GM18907 (cell line): ENCODE results near the gene DOCK7.
"Not testable (repeated sequence)": the region's sequence is repeated elsewhere in the genome, so short reads cannot be mapped to it uniquely, and the experiment has no call there.

Source experiments
- ATAC-seq: cut with Tn5 transposase; IDR thresholded peaks from one replicate; pipeline ENCODE4 v1.9.1; 2021; ENCODE audit warnings: mild to moderate bottlenecking, moderate library complexity; ENCODE audit not compliant: unreplicated experiment

DOCK7 gene, protein sequence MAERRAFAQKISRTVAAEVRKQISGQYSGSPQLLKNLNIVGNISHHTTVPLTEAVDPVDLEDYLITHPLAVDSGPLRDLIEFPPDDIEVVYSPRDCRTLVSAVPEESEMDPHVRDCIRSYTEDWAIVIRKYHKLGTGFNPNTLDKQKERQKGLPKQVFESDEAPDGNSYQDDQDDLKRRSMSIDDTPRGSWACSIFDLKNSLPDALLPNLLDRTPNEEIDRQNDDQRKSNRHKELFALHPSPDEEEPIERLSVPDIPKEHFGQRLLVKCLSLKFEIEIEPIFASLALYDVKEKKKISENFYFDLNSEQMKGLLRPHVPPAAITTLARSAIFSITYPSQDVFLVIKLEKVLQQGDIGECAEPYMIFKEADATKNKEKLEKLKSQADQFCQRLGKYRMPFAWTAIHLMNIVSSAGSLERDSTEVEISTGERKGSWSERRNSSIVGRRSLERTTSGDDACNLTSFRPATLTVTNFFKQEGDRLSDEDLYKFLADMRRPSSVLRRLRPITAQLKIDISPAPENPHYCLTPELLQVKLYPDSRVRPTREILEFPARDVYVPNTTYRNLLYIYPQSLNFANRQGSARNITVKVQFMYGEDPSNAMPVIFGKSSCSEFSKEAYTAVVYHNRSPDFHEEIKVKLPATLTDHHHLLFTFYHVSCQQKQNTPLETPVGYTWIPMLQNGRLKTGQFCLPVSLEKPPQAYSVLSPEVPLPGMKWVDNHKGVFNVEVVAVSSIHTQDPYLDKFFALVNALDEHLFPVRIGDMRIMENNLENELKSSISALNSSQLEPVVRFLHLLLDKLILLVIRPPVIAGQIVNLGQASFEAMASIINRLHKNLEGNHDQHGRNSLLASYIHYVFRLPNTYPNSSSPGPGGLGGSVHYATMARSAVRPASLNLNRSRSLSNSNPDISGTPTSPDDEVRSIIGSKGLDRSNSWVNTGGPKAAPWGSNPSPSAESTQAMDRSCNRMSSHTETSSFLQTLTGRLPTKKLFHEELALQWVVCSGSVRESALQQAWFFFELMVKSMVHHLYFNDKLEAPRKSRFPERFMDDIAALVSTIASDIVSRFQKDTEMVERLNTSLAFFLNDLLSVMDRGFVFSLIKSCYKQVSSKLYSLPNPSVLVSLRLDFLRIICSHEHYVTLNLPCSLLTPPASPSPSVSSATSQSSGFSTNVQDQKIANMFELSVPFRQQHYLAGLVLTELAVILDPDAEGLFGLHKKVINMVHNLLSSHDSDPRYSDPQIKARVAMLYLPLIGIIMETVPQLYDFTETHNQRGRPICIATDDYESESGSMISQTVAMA (N-terminal part only)

DNA sequence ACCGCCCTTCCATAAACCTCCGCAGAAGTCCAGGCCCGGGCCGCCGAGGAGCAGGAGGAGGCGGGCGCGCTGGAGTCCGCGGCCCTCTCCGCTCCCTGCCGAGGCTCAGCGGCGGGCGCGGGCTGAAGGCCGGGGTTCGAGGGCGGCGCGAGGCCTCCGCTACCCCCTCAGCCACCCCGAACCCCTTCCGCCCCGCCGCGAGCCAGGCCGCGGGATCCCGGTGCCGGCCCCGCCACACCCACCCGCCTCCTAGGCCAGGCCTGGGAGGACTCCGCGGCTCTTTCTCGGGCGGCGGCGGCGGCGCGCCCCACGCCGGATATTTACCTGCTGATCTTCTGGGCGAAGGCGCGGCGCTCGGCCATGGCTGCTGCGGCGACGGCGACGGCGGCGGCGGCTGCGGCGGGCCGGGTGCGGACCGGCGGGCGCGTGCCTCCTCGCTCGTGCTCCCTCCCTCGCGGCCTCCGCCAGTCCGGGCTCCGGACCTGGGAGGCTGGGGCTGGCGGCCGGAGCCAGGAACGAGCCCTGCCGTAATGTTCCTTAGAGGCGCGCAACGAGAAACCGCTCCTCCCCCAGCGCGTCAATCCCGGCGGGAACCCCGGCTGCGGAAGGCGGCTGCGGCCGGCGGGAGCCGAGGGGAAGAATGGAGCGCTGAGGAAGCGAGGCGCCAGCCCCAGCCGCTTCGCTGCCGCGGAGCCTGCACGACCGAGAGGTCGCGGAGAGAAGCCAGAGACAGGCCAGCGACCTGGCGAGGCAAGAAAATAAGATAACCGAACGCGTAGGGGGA, at the start of gene DOCK7:
Gene DOCK7, minus strand, starts transcription at position 484 of the 784 bp plus-strand sequence. Its CDS starts 122 bp downstream, at position 362.
- peak; percentile 84 for ATAC-seq

DNA sequence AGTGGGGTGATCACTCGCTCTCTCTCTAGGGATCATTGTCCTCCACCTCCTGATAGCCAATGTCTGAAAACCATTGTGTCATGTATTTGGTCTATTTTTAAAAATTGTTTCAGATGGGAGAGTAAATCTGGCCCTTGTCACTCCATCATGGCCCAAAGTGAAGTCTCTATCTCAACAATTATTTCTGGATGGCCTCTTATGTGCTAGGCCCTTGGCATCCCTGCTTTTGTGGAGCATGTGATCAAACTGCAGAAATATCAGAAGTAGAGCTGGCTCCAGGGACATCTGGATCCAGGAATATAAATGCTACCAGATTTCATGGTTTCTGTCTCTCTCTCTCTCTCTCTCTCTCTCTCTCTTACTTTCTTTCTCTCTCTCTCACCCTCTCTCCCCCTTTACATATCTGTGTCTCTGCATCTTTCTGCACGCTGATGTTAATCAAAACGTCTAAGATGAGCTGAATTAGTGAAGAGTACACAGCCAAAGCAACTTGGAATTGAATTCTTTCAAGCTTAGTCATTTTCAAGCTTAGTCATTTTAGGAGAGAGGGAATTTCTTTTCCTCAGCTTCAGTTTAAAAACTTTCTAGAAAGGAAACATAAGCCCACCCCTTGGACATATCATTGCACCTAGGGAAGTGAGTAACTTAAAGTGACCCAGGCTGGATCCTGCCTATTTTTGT, 47.4 kb upstream of the DOCK7 start:
- no peak for ATAC-seq

DNA sequence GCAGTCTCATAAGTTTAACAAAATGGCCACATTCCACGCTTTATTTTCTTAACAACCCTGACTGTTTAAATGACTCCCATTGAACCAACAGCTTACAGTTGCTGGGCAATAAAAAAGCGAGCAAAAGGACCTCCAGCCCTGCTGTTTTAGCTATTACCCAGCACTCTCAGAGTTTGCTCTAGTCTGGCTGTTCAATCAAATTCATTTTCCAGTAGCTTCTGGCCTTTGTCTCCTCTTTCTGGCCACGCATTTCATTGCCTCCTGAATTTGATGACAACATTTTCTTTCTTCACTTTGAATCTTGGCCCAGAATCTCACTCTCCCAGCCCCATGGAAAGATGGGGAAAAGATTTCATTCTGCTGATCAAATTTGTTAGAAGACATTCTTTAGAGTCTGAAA, 44.1 kb upstream of the DOCK7 start:
- no peak for ATAC-seq

- ATAC-seq = no peak
Observed at GRCh38 chr1:62728963-62729362, 40.8 kb upstream of the DOCK7 start.

- no peak for ATAC-seq
Observed at GRCh38 chr1:62727656-62728407, 39.6 kb upstream of the DOCK7 start.

- no peak for ATAC-seq
Observed at GRCh38 chr1:62726011-62726442, 37.8 kb upstream of the DOCK7 start.

DNA sequence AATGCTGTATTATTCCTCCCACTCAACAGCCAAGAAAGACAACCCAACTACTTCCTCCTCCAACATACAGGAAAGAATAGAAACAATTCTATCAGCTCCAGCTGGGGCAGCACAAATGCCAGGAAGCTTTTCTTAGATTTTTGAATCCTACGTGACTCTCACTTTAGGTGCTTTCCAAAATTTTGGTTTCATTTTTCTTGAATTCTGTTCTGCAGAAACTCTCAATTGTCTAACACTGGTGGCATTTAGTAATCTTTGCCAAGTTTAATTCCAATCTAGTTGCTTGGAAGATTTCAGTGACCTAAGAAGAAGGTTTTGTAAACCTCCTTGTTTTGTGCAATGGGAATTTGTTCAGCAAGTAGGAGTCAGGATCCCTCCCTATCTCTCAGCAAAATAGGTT, 37.1 kb upstream of the DOCK7 start:
- no peak for ATAC-seq

- ATAC-seq = no peak
Observed at GRCh38 chr1:62724430-62724829, 36.2 kb upstream of the DOCK7 start.

DNA sequence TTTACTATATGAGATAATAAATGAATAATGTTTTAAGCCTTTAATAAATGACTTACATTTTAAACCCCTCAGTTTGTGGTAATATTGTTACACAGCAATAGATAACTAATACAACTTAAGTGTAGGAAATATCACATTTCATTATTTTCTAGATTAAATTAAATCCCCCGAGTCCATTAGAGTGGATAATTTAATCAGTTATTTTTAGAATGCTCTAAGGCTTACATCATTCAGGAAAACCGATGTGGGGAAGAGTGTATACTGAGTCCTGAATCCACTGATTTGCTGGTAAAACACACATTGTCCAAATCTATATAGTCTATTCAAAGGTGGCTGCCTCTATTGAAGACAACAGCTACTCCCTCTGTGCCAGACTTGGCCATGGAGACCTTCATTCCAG, 35.7 kb upstream of the DOCK7 start:
- no peak for ATAC-seq

DNA sequence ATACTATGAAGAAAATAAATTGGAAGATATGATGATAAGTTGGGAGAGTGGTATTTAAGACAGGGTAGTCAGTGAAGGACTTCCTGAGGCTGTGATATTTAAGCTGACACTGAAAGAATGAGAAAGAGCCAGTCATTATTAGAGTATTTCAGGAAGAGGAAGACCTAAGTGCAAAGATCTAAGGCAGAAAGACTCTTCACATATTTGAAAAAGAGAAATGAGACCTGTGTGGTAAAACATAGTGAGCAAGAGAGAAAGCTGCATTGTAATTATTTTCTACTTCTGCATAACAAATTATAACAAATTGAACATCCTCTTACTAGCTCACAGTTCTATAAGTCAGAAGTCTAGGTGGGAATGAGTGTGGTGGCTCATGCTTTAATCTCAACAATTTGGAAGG, 34.6 kb upstream of the DOCK7 start:
- peak; percentile 78 for ATAC-seq

GRCh38 chr1:62720946-62721554, 32.9 kb upstream of the DOCK7 start:
- no peak for ATAC-seq

- not testable (repeated sequence) for ATAC-seq
Observed at GRCh38 chr1:62718400-62718799, 30.2 kb upstream of the DOCK7 start.

- no peak for ATAC-seq
Observed at GRCh38 chr1:62717483-62717882, 29.3 kb upstream of the DOCK7 start.

DNA sequence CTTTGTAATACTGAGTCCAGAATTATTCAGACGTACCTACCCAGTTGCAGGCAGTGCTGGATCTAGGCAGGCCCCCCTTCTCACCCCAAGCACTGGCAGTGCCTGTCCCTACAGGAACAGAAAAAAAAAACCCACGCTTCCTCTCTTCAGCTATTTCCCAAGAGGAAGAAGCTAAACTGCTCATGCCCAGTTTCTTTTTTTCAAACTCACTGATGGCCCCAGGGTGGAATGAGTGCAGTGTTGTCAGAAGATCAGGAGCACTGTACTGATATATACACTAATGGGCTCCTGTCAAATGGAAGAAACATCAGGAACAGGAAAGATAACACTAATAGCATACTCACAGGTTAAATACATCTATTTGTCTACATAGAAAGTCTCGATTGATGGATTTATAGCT, 28.2 kb upstream of the DOCK7 start:
- ATAC-seq = no peak

GRCh38 chr1:62712336-62713243, 24.4 kb upstream of the DOCK7 start:
- no peak for ATAC-seq

DNA sequence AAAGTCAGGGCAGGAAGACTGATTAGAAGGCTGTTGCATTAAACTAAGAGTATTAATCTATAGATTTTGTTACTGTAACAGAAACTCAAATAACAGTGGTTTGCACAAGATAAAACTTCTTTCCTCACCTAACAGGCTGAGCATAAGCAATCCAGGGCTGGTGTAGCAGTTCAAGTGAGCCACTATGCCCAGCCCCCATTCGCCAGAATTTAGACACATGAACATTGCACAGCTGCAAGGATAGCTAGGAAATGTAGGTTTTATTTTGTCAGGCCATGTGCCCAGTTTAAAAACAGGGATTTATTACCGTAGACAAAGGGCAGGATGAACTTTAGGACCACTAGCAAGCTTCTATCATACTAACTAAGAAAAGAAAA, 19.5 kb upstream of the DOCK7 start:
- ATAC-seq = no peak

- no peak for ATAC-seq
Observed at GRCh38 chr1:62706985-62707743, 19.0 kb upstream of the DOCK7 start.
